ENCODE results near the gene ERAP2. TPM values are rescaled to one million over a fixed set of nuclear protein-coding genes. Genes with fewer than 3 reads are reported as not detected.

ERAP2 gene
- total RNA-seq, 3 donors from 2014 or later, result 11.0 to 13.8 (median 12.8) TPM

DNA sequence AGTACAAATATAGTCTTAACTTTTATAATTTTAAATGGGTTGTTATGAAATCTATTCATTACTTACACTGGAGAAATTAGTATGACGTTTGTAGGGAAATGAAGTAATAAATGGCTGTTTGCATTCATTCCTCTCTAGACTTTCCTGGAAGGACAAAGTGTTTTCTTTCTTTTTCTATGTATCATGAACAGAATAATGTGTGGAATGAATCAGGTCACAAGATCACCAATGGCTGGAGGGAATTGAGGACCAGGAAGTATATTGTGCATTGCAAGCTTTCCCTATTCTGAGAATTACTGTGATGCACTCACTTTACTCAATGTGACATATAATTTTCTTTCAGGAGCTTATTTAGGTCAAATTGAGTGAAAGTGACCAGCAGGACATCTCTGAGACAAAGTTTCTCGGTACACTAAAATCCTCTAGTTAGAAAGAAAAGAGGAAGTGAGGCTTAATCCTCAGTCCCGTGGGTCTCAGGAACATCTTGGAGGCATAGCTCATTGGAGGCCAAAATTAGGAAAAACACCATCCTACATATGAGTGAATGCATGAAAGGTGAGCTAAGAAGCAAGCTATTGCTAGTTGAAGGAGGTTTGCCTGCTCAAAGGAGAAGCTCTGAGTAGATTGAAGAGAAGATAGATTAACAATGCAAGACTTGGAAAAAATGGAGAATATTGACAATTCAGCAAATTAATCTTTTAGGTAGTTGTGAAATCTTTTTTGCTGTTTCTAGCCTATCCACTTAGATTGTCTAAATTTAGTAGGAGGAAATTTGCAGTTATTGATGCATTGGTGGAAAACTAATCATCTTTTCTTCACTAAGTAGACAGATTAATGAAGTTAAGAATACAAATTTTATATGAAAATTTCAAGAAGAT, 28.0 kb downstream of the ERAP2 start:
- TF ChIP-seq POLR2A (IDR thresholded peaks at IDR 0.05), result no peak

DNA sequence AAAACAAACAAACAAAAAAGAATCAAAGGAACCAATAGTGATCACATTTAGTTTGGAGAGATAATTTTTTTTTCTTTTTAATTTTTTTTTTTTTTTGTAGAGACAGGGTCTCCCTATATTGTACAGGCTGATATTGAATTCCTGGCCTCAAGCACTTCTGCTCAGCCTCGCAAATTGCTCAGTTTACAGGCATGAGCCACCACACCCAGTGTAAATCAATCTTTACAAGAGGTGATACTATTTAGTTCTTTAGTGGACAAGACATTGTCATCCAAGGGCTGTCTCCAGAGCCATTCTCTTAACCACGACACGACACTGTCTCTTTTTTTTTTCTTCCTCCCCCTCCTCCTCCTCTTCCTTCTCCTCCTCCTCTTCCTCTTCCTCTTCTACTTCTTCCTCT, 29.6 kb downstream of the ERAP2 start:
- Histone ChIP-seq H3K4me1 (no peaks in the 10 kb centered on the region), H3K4me3 (no peak overlapping the region), H3K9me3 (no peaks in the 10 kb centered on the region), H3K27me3 (no peaks in the 10 kb centered on the region), H3K36me3 (peaks cover 5% of the 10 kb centered on the region), H3K27ac (no peak overlapping the region)
- no peak for TF ChIP-seq POLR2A (IDR thresholded peaks at IDR 0.05)
- intact Hi-C loops (cut with DNase I; ENCODE audit: low total_unique reads), result no loop called here
- no peak for DNase-seq (ENCODE audit: low spot score in 2 of 2)

More for the DNA sequence above, 28.0 kb downstream of the ERAP2 start:
- no peak overlapping the region for H3K4me3 ChIP-seq
- no peaks in the 10 kb centered on the region for H3K4me1 ChIP-seq
- DNase-seq (ENCODE audit: low spot score in 2 of 2), result no peak
- H3K9me3 ChIP-seq, result no peaks in the 10 kb centered on the region
- H3K36me3 ChIP-seq, result peaks cover 5% of the 10 kb centered on the region
- intact Hi-C loops (cut with DNase I; ENCODE audit: low total_unique reads), result no loop called here
- H3K27ac ChIP-seq, result no peak overlapping the region
- H3K27me3 ChIP-seq, result no peaks in the 10 kb centered on the region

DNA sequence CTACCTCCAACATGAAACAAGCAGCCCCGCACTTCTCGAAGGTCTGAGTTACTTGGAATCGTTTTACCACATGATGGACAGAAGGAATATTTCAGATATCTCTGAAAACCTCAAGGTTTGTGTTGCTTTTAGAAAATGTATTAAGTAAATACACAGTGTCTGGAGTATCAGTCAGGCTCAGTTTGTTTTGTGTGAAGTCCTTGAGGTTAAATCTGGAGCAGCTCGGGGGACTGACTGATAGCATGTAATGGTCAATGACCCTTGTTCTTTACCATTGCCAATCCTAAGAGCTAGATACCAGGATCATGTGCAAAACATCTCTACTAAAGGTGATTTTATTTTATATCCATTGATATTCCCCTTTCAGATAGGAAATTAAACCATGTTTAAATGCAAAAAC, 32.7 kb downstream of the ERAP2 start:
- H3K36me3 ChIP-seq, result no peaks in the 10 kb centered on the region
- TF ChIP-seq POLR2A (IDR thresholded peaks at IDR 0.05) (no peak), POLR2AphosphoS5 (IDR thresholded peaks at IDR 0.05) (no peak)
- TF ChIP-seq, protein P1, sequence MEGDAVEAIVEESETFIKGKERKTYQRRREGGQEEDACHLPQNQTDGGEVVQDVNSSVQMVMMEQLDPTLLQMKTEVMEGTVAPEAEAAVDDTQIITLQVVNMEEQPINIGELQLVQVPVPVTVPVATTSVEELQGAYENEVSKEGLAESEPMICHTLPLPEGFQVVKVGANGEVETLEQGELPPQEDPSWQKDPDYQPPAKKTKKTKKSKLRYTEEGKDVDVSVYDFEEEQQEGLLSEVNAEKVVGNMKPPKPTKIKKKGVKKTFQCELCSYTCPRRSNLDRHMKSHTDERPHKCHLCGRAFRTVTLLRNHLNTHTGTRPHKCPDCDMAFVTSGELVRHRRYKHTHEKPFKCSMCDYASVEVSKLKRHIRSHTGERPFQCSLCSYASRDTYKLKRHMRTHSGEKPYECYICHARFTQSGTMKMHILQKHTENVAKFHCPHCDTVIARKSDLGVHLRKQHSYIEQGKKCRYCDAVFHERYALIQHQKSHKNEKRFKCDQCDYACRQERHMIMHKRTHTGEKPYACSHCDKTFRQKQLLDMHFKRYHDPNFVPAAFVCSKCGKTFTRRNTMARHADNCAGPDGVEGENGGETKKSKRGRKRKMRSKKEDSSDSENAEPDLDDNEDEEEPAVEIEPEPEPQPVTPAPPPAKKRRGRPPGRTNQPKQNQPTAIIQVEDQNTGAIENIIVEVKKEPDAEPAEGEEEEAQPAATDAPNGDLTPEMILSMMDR (IDR thresholded peaks at IDR 0.05), result no peak
- DNase-seq (ENCODE audit: low spot score in 2 of 2), result no peak
- intact Hi-C loops (cut with DNase I; ENCODE audit: low total_unique reads), result no loop called here
- H3K4me3 ChIP-seq, result no peak overlapping the region
- H3K4me1 ChIP-seq, result no peaks in the 10 kb centered on the region
- H3K9me3 ChIP-seq, result no peaks in the 10 kb centered on the region
- no peak overlapping the region for H3K27ac ChIP-seq
- H3K27me3 ChIP-seq, result no peaks in the 10 kb centered on the region

DNA sequence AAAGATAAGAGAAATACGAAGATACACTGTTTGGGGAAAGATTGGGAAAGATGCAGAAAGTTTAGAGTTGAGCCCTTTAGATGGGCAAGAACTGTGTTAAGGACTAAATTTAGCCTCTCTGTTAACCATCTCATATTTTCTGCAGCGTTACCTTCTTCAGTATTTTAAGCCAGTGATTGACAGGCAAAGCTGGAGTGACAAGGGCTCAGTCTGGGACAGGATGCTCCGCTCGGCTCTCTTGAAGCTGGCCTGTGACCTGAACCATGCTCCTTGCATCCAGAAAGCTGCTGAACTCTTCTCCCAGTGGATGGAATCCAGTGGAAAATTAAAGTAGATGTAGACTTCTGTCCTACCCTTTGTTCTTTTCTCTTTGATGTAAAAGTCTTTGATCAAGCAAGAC, 33.1 kb downstream of the ERAP2 start:
- TF ChIP-seq POLR2AphosphoS5 (IDR thresholded peaks at IDR 0.05) (no peak), POLR2A (IDR thresholded peaks at IDR 0.05) (no peak)
- TF ChIP-seq, protein P1 (IDR thresholded peaks at IDR 0.05), result no peak
- Histone ChIP-seq H3K4me3 (no peak overlapping the region), H3K9me3 (no peaks in the 10 kb centered on the region), H3K27me3 (no peaks in the 10 kb centered on the region), H3K4me1 (no peaks in the 10 kb centered on the region), H3K27ac (no peak overlapping the region), H3K36me3 (no peaks in the 10 kb centered on the region)
- intact Hi-C loops (cut with DNase I; ENCODE audit: low total_unique reads), result no loop called here
- no peak for DNase-seq (ENCODE audit: low spot score in 2 of 2)

DNA sequence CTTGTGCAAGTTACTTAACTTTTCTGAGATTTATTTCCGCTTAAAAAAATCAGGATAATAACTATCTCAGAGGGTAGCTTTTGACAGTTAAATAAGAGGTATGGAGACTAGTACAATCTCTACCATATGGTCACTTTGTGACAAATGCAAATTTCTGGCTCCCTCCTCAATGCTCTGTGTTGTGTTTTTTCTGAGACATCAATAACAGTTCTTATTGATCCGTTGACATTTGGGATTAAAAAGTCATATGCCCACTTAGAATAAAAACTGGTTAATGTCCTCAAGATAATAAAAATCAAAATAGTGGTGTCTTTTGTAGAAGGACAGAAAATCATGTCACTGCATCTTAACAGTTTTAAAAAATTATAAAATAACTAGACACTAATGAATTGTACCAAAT, 34.8 kb downstream of the ERAP2 start:
- intact Hi-C loops (cut with DNase I; ENCODE audit: low total_unique reads), result no loop called here
- DNase-seq (ENCODE audit: low spot score in 2 of 2), result no peak
- no peaks in the 10 kb centered on the region for H3K36me3 ChIP-seq

DNA sequence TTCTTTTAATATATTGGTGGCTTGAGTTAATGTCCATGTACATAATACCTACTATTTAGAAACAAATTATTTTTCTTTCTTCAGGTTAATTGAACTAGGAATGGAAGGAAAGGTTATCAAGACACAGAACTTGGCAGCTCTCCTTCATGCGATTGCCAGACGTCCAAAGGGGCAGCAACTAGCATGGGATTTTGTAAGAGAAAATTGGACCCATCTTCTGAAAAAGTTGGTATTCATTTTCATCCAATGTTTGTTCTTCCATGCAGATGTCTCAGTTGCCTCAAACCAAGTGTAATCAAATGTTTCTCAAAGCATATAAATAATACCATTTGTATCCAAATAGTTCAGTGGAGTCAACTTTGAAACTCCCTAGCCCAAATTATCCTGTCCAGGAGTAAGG, 36.9 kb downstream of the ERAP2 start:
- no peaks in the 10 kb centered on the region for H3K9me3 ChIP-seq
- no peak overlapping the region for H3K27ac ChIP-seq
- no peak overlapping the region for H3K4me3 ChIP-seq
- TF ChIP-seq POLR2AphosphoS5 (IDR thresholded peaks at IDR 0.05) (no peak), POLR2A (IDR thresholded peaks at IDR 0.05) (no peak)
- TF ChIP-seq, protein P1 (IDR thresholded peaks at IDR 0.05), result no peak
- H3K4me1 ChIP-seq, result no peaks in the 10 kb centered on the region
- no peak for DNase-seq (ENCODE audit: low spot score in 2 of 2)
- no peaks in the 10 kb centered on the region for H3K27me3 ChIP-seq
- intact Hi-C loops (cut with DNase I; ENCODE audit: low total_unique reads), result no loop called here
- no peaks in the 10 kb centered on the region for H3K36me3 ChIP-seq

More for the DNA sequence above, 34.8 kb downstream of the ERAP2 start:
- Histone ChIP-seq H3K27me3 (no peaks in the 10 kb centered on the region), H3K4me3 (no peak overlapping the region), H3K9me3 (no peaks in the 10 kb centered on the region), H3K4me1 (no peaks in the 10 kb centered on the region), H3K27ac (no peak overlapping the region)
- TF ChIP-seq POLR2A (IDR thresholded peaks at IDR 0.05), result no peak
- no peak for TF ChIP-seq POLR2AphosphoS5 (IDR thresholded peaks at IDR 0.05)
- TF ChIP-seq, protein P1 (IDR thresholded peaks at IDR 0.05), result no peak
